BJ (cell line): ENCODE measurements around the gene GALE. TPM values are rescaled to one million over a fixed set of nuclear protein-coding genes. Genes with fewer than 3 reads are reported as not detected.

Source experiments
- CTCF ChIA-PET: fragments of 350-600 bp; formaldehyde crosslinking; extraction: SDS; loops from one replicate; lab custom pipeline; 2021; ENCODE audit warnings: antibody characterized with exemption, inconsistent platforms; lab: Yijun Ruan, JAX
- POLR2A ChIA-PET: fragments of 300-600 bp; sonication (Branson Sonifier 250); formaldehyde crosslinking; extraction: SDS; loops from one replicate; lab custom pipeline; 2021; ENCODE audit warnings: antibody characterized with exemption; lab: Charles Lee
- DNase-seq: peaks from one replicate; pipeline ENCODE4 v3.0.0-alpha.2; 2011; ENCODE audit warnings: low read depth
- H3K27me3 ChIP-seq: 2 replicates; pipeline ENCODE4 v1.6.0; 2011; ENCODE audit warnings: low read length; ENCODE audit not compliant: control insufficient read depth, insufficient read depth
- H3K36me3 ChIP-seq: 2 replicates; pipeline ENCODE4 v1.5.1; 2011; ENCODE audit warnings: low read length; ENCODE audit not compliant: control insufficient read depth, insufficient read depth
- H3K4me3 ChIP-seq: 2 replicates; pipeline ENCODE4 v1.5.1; 2011; ENCODE audit warnings: low read depth, mild to moderate bottlenecking, control low read depth, low read length
- CTCF ChIP-seq: IDR thresholded peaks from 2 replicates; pipeline ENCODE4 v1.5.1; 2011; ENCODE audit warnings: low read depth, mild to moderate bottlenecking, control low read depth, inconsistent platforms, low read length, moderate library complexity; ENCODE audit not compliant: insufficient read depth
- polyA plus RNA-seq: library from polyadenylated mRNA; depleted of rRNA; stranded (reverse); fragments of >200 nt; gene quantifications from 2 replicates; pipeline ENCODE4 v1.2.3, GENCODE V29; 2011

Gene GALE
- polyA plus RNA-seq, 1 experiment, result 36.1 TPM

GRCh38 chr1:23799255-23799569 is 1.3 kb downstream of the GALE start:
- ChIA-PET CTCF (interaction anchor here (1.1 to 4.6 kb wide), 4 partner anchors 11 to 28 kb away, joined by 3 to 38 read pairs (median 7); no protein-coding TSS in a partner anchor), POLR2A (interaction anchor here (0.5 kb wide), 1 partner anchor 105 kb away, joined by 3 read pairs; no protein-coding TSS in a partner anchor)
- Histone ChIP-seq H3K4me3 (no peak overlapping the region; the same call in 1 of the 2 replicates), H3K27me3 (no peaks in the 10 kb centered on the region), H3K36me3 (peaks cover 11% of the 10 kb centered on the region)
- TF ChIP-seq CTCF, result no peak
- no peak for DNase-seq

- Histone ChIP-seq H3K36me3 (peaks cover 12% of the 10 kb centered on the region), H3K27me3 (no peaks in the 10 kb centered on the region), H3K4me3 (no peak overlapping the region)
- TF ChIP-seq CTCF, result peak; percentile 14; the same call in 1 of the 2 replicates
- ChIA-PET POLR2A (no interaction called here), CTCF (interaction anchor here (0.9 to 4.6 kb wide), 5 partner anchors 10 to 229 kb away, joined by 3 to 38 read pairs (median 4); no protein-coding TSS in a partner anchor)
- DNase-seq, result no peak
Observed at GRCh38 chr1:23798662-23799142, 1.9 kb downstream of the GALE start.

GRCh38 chr1:23797478-23798448 is 2.8 kb downstream of the GALE start:
- H3K36me3 ChIP-seq, result peaks cover 15% of the 10 kb centered on the region
- no peak for DNase-seq
- no peak overlapping the region for H3K4me3 ChIP-seq
- ChIA-PET POLR2A (no interaction called here), CTCF (interaction anchor here (0.9 to 4.6 kb wide), 5 partner anchors 13 to 230 kb away, joined by 3 to 38 read pairs (median 7); no protein-coding TSS in a partner anchor)
- H3K27me3 ChIP-seq, result no peaks in the 10 kb centered on the region
- TF ChIP-seq CTCF, result no peak

- ChIA-PET POLR2A (no interaction called here), CTCF (interaction anchor here (0.9 to 1.6 kb wide), 2 partner anchors 14 to 25 kb away, joined by 3 to 7 read pairs; no protein-coding TSS in a partner anchor)
- H3K36me3 ChIP-seq, result peaks cover 15% of the 10 kb centered on the region
- TF ChIP-seq CTCF, result no peak
- H3K27me3 ChIP-seq, result no peaks in the 10 kb centered on the region
- H3K4me3 ChIP-seq, result no peak overlapping the region
- DNase-seq, result no peak
Observed at GRCh38 chr1:23796466-23797271, 3.9 kb downstream of the GALE start.
